K562 (cell line): ENCODE results near the gene OR10D3. TPM values are rescaled to one million over a fixed set of nuclear protein-coding genes. Genes with fewer than 3 reads are reported as not detected.

Experiments used
- CHCHD3 ChIP-seq: fragments of 250-450 bp; sonication (Bioruptor Pico); IDR thresholded peaks from 2 replicates; pipeline ENCODE4 v2.1.2; 2022; ENCODE audit warnings: mild to moderate bottlenecking
- ETS2 ChIP-seq: IDR thresholded peaks from 2 replicates; pipeline ENCODE4 v1.6.1; 2016; ENCODE audit warnings: borderline replicate concordance, missing genetic modification characterization, mild to moderate bottlenecking, moderate library complexity, missing compliant biosample characterization; ENCODE audit not compliant: poor library complexity, severe bottlenecking
- PHB ChIP-seq: fragments of 250-450 bp; sonication (Bioruptor Pico); IDR thresholded peaks from 2 replicates; pipeline ENCODE4 v1.5.0; 2021
- RFX1 ChIP-seq: fragments of 450-650 bp; IDR thresholded peaks from 2 replicates; pipeline ENCODE4 v1.6.1; 2016; ENCODE audit warnings: mild to moderate bottlenecking, moderate library complexity
- RUNX1 ChIP-seq: sonication (generic); IDR thresholded peaks from 2 replicates; pipeline ENCODE4 v1.6.1; 2016; ENCODE audit warnings: antibody characterized with exemption, low read depth
- SMAD2 ChIP-seq: fragments of 150-350 bp; IDR thresholded peaks from 2 replicates; pipeline ENCODE4 v1.6.1; 2014; ENCODE audit warnings: low read depth, mild to moderate bottlenecking, low read length
- SMAD3 ChIP-seq: fragments of 450-650 bp; formaldehyde crosslinking; conservative IDR thresholded peaks from 2 replicates; pipeline ENCODE4 v1.4.0; 2020; ENCODE audit warnings: mild to moderate bottlenecking
- SRSF1 ChIP-seq: fragments of 200-400 bp; formaldehyde crosslinking; IDR thresholded peaks from 2 replicates; pipeline ENCODE4 v1.6.1; 2017; ENCODE audit warnings: mild to moderate bottlenecking, low read depth, low read length, moderate library complexity
- SRSF9 ChIP-seq: fragments of 200-400 bp; formaldehyde crosslinking; IDR thresholded peaks from 2 replicates; pipeline ENCODE4 v1.6.1; 2017; ENCODE audit warnings: low read depth, low read length, borderline replicate concordance
- TAF7 ChIP-seq: fragments of 450-650 bp; IDR thresholded peaks from 2 replicates; pipeline ENCODE4 v1.6.1; 2016; ENCODE audit warnings: missing genetic modification characterization, missing compliant biosample characterization
- TCF7L2 ChIP-seq: fragments of 150-350 bp; IDR thresholded peaks from 2 replicates; pipeline ENCODE4 v1.6.1; 2016; ENCODE audit warnings: low read depth, mild to moderate bottlenecking, low read length, moderate library complexity
- TEAD1 ChIP-seq, 2 experiments: fragments of 450-650 bp in 1 of 2; sonication (generic) in 1 of 2; formaldehyde crosslinking; IDR thresholded peaks; 2 replicates each; pipeline versions ENCODE4 v1.4.0 to v1.8.0; 2020 to 2022; ENCODE audit warnings: mild to moderate bottlenecking in 2 of 2, missing genetic modification reagents in 1 of 2
- TOE1 ChIP-seq, 2 experiments: fragments of 450-650 bp in 1 of 2; sonication (generic) in 1 of 2; formaldehyde crosslinking in 1 of 2; IDR thresholded peaks; 2 replicates each; pipeline versions ENCODE4 v1.7.1 to v1.8.0; 2016 to 2022; ENCODE audit warnings: borderline replicate concordance in 2 of 2, mild to moderate bottlenecking in 2 of 2, antibody characterized with exemption in 1 of 2, inconsistent platforms in 1 of 2, low read depth in 1 of 2, missing genetic modification reagents in 1 of 2, moderate library complexity in 1 of 2
- ZNF239 ChIP-seq: fragments of 250-450 bp; sonication (Bioruptor Pico); IDR thresholded peaks from 2 replicates; pipeline ENCODE4 v1.4.0; 2020; ENCODE audit warnings: mild to moderate bottlenecking
- ZNF717 ChIP-seq: fragments of 250-450 bp; sonication (Bioruptor Pico); IDR thresholded peaks from 2 replicates; pipeline ENCODE4 v1.5.0; 2021
- polyA plus RNA-seq, 8 experiments: library from polyadenylated mRNA; depleted of rRNA in 4 of 8; stranded (reverse) in 5 of 8; unstranded in 3 of 8; fragments of >200 nt; fragmentation: Nextera tagmentation in 2 of 8; fragmentation: Illumina TruSeq in 1 of 8; extraction: Ambion mirVana in 2 of 8; extraction: Trizol in 1 of 8; gene quantifications; 2 replicates each; pipeline versions ENCODE4 v1.2.1 to v1.2.3, GENCODE V29; 2011 to 2014; ENCODE audit warnings: inconsistent platforms in 1 of 8, missing spikeins in 1 of 8
- total RNA-seq, 7 experiments: library from RNA; depleted of rRNA in 6 of 7; stranded (reverse); fragments of >200 nt in 6 of 7; fragmentation: Illumina TruSeq in 2 of 7; extraction: Trizol in 2 of 7; gene quantifications; 2 replicates each; pipeline versions ENCODE4 v1.2.1 to v1.2.3, GENCODE V29; 2011 to 2021; ENCODE audit warnings: low replicate concordance in 1 of 7
- TF ChIP-seq, protein P1 (sequence below), 2 experiments: fragments of 250-450 bp in 1 of 2; fragments of 450-650 bp in 1 of 2; sonication (Bioruptor Pico) in 1 of 2; IDR thresholded peaks; 2 replicates each; pipeline versions ENCODE4 v1.6.1 to v1.8.0; 2016 to 2021; ENCODE audit warnings: mild to moderate bottlenecking in 2 of 2, moderate library complexity in 2 of 2, missing compliant biosample characterization in 1 of 2, missing genetic modification characterization in 1 of 2
- TF ChIP-seq, protein P2 (sequence below): fragments of 450-650 bp; IDR thresholded peaks from 2 replicates; pipeline ENCODE4 v1.6.1; 2017; ENCODE audit warnings: antibody characterized with exemption, mild to moderate bottlenecking
- TF ChIP-seq, protein P3 (sequence below): sonication (generic); formaldehyde crosslinking; IDR thresholded peaks from 2 replicates; pipeline ENCODE4 v1.8.0; 2022; ENCODE audit warnings: mild to moderate bottlenecking, missing genetic modification reagents
- TF ChIP-seq, protein P4 (sequence below): fragments of 450-650 bp; formaldehyde crosslinking; IDR thresholded peaks from 2 replicates; pipeline ENCODE4 v1.4.0; 2020; ENCODE audit warnings: mild to moderate bottlenecking, moderate library complexity

The OR10D3 gene
- total and polyA plus RNA-seq, 9 of the 15 experiments (the other 6 are each of a cell fraction or from before 2014, with no cell fraction given): 0.07 to 2.9 (median 0.80) TPM; not detected in 1

DNA sequence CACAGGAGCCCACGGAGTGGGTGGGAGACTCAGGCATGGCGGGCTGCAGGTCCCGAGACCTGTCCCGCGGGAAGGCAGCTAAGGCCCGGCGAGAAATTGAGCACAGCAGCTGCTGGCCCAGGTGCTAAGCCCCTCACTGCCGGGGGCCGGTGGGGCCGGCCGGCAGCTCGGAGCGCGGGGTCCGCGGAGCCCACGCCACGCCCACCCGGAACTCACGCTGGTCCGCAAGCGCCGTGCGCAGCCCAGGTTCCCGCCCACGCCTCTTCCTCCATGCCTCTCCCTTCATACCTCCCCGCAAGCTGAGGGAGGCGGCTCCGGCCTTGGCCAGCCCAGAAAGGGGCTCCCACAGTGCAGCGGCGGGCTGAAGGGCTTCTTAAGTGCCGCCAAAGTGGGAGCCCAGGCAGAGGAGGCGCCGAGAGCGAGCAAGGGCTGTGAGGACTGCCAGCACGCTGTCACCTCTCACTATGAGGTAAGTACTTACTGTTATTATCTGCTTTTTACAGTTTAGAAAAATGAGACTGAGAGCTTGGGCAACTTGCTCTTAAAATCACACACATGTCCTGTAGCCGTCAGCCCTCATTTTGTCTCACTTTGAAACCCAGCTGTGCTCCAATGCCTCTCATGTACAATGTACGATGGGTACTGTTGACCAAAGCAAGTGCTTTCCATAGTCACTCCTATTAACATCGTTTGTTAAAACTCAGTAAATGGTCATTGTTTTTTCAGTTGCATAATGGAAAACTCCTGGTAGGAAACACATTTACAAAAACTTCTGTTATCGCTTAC, 12.2 kb upstream of the OR10D3 start (continued):
- no peak for TF ChIP-seq RUNX1
- TF ChIP-seq ZNF717 (CRISPR knock-in tag): no peak
- no peak; the same call in 1 of the 2 replicates for TF ChIP-seq TOE1 (IDR thresholded peaks at IDR 0.05; ENCODE audit: borderline replicate concordance)
- TF ChIP-seq TOE1 (CRISPR knock-in tag; IDR thresholded peaks at IDR 0.05; ENCODE audit: borderline replicate concordance, low read depth): no peak; the same call in 1 of the 2 replicates
- TF ChIP-seq ETS2 (tag): no peak
- no peak for TF ChIP-seq TEAD1 (CRISPR knock-in tag; IDR thresholded peaks at IDR 0.05)
- TF ChIP-seq, protein P1, sequence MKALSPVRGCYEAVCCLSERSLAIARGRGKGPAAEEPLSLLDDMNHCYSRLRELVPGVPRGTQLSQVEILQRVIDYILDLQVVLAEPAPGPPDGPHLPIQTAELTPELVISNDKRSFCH (CRISPR knock-in tag; IDR thresholded peaks at IDR 0.05): no peak
- TF ChIP-seq, protein P1 (tag; IDR thresholded peaks at IDR 0.05): no peak
- TF ChIP-seq ZNF239 (CRISPR knock-in tag): no peak
- TF ChIP-seq TAF7 (tag): no peak
- no peak for TF ChIP-seq SMAD2
- TF ChIP-seq CHCHD3: no peak
- TF ChIP-seq SMAD3 (CRISPR knock-in tag): no peak
- no peak for TF ChIP-seq SRSF1
- no peak for TF ChIP-seq SRSF9
- no peak for TF ChIP-seq TCF7L2
- no peak for TF ChIP-seq RFX1
- TF ChIP-seq PHB: no peak
- TF ChIP-seq, protein P2, sequence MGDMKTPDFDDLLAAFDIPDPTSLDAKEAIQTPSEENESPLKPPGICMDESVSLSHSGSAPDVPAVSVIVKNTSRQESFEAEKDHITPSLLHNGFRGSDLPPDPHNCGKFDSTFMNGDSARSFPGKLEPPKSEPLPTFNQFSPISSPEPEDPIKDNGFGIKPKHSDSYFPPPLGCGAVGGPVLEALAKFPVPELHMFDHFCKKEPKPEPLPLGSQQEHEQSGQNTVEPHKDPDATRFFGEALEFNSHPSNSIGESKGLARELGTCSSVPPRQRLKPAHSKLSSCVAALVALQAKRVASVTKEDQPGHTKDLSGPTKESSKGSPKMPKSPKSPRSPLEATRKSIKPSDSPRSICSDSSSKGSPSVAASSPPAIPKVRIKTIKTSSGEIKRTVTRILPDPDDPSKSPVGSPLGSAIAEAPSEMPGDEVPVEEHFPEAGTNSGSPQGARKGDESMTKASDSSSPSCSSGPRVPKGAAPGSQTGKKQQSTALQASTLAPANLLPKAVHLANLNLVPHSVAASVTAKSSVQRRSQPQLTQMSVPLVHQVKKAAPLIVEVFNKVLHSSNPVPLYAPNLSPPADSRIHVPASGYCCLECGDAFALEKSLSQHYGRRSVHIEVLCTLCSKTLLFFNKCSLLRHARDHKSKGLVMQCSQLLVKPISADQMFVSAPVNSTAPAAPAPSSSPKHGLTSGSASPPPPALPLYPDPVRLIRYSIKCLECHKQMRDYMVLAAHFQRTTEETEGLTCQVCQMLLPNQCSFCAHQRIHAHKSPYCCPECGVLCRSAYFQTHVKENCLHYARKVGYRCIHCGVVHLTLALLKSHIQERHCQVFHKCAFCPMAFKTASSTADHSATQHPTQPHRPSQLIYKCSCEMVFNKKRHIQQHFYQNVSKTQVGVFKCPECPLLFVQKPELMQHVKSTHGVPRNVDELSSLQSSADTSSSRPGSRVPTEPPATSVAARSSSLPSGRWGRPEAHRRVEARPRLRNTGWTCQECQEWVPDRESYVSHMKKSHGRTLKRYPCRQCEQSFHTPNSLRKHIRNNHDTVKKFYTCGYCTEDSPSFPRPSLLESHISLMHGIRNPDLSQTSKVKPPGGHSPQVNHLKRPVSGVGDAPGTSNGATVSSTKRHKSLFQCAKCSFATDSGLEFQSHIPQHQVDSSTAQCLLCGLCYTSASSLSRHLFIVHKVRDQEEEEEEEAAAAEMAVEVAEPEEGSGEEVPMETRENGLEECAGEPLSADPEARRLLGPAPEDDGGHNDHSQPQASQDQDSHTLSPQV: no peak
- TF ChIP-seq, protein P3, sequence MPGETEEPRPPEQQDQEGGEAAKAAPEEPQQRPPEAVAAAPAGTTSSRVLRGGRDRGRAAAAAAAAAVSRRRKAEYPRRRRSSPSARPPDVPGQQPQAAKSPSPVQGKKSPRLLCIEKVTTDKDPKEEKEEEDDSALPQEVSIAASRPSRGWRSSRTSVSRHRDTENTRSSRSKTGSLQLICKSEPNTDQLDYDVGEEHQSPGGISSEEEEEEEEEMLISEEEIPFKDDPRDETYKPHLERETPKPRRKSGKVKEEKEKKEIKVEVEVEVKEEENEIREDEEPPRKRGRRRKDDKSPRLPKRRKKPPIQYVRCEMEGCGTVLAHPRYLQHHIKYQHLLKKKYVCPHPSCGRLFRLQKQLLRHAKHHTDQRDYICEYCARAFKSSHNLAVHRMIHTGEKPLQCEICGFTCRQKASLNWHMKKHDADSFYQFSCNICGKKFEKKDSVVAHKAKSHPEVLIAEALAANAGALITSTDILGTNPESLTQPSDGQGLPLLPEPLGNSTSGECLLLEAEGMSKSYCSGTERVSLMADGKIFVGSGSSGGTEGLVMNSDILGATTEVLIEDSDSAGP (CRISPR knock-in tag): no peak
- TF ChIP-seq, protein P4, sequence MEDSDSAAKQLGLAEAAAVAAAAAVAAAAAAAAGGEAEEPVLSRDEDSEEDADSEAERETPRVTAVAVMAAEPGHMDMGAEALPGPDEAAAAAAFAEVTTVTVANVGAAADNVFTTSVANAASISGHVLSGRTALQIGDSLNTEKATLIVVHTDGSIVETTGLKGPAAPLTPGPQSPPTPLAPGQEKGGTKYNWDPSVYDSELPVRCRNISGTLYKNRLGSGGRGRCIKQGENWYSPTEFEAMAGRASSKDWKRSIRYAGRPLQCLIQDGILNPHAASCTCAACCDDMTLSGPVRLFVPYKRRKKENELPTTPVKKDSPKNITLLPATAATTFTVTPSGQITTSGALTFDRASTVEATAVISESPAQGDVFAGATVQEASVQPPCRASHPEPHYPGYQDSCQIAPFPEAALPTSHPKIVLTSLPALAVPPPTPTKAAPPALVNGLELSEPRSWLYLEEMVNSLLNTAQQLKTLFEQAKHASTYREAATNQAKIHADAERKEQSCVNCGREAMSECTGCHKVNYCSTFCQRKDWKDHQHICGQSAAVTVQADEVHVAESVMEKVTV: no peak
